Naive thymus-derived CD4-positive, alpha-beta T cell (primary cell): ENCODE measurements around the gene E2F3. TPM values are rescaled to one million over a fixed set of nuclear protein-coding genes. Genes with fewer than 3 reads are reported as not detected.

Source experiments
- ATAC-seq: fragments of 150-1000 bp; cut with Tn5 transposase; 2 replicates; pipeline ENCODE4 v1.10.0; 2021; ENCODE audit warnings: mild to moderate bottlenecking, moderate library complexity
- CTCF ChIA-PET: fragments of 350-600 bp; sonication (Branson Sonifier 250); formaldehyde crosslinking; loops from one replicate; lab custom pipeline; 2021; ENCODE audit warnings: antibody characterized with exemption; lab: Charles Lee
- POLR2A ChIA-PET: fragments of 350-600 bp; sonication (Branson Sonifier 250); formaldehyde crosslinking; loops from one replicate; lab custom pipeline; 2021; ENCODE audit warnings: antibody characterized with exemption, inconsistent platforms; lab: Charles Lee
- DNase-seq, 9 donors: peaks; one replicate each; pipeline versions ENCODE4 v3.0.0 to v3.0.0-alpha.2; 2020 to 2022; ENCODE audit warnings: mixed read lengths in 1 of 9
- H3K27ac ChIP-seq: one replicate; pipeline ENCODE4 v1.7.0; 2013; ENCODE audit warnings: mild to moderate bottlenecking, low read depth, low read length, moderate library complexity
- H3K27me3 ChIP-seq, 2 donors: one replicate each; pipeline ENCODE4 v1.7.0; 2013; ENCODE audit warnings: low read length in 2 of 2, mild to moderate bottlenecking in 2 of 2, moderate library complexity in 2 of 2; ENCODE audit not compliant: control insufficient read depth in 2 of 2, insufficient read depth in 2 of 2
- H3K36me3 ChIP-seq, 3 experiments: 1 replicate in 2 of 3; 2 replicates in 1 of 3; pipeline ENCODE4 v1.7.0; 2013; ENCODE audit warnings: low read length in 3 of 3, mild to moderate bottlenecking in 3 of 3, moderate library complexity in 1 of 3; ENCODE audit not compliant: insufficient read depth in 3 of 3, control insufficient read depth in 2 of 3
- H3K4me1 ChIP-seq, 2 donors: one replicate each; pipeline ENCODE4 v1.7.0; 2013; ENCODE audit warnings: low read length in 2 of 2, mild to moderate bottlenecking in 2 of 2, moderate library complexity in 1 of 2; ENCODE audit not compliant: control insufficient read depth in 2 of 2, insufficient read depth in 2 of 2
- H3K4me3 ChIP-seq: 2 replicates; pipeline ENCODE4 v1.7.0; 2013; ENCODE audit warnings: mild to moderate bottlenecking, low read length
- H3K9me3 ChIP-seq, 3 experiments: 1 replicate in 2 of 3; 2 replicates in 1 of 3; pipeline ENCODE4 v1.7.0; 2013; ENCODE audit warnings: low read length in 3 of 3; ENCODE audit not compliant: control insufficient read depth in 2 of 3
- H3K27ac Mint-ChIP-seq, 9 donors: one replicate each; pipeline ENCODE4 v1.8.0; 2020 to 2022; ENCODE audit warnings: mixed read lengths in 9 of 9, mild to moderate bottlenecking in 8 of 9, moderate library complexity in 5 of 9, inconsistent platforms in 2 of 9
- H3K27me3 Mint-ChIP-seq, 5 donors: one replicate each; pipeline ENCODE4 v1.8.0; 2021 to 2022; ENCODE audit warnings: mixed read lengths in 5 of 5, mild to moderate bottlenecking in 1 of 5
- H3K36me3 Mint-ChIP-seq, 5 donors: one replicate each; pipeline ENCODE4 v1.8.0; 2020 to 2022; ENCODE audit warnings: mixed read lengths in 5 of 5, mild to moderate bottlenecking in 3 of 5, inconsistent platforms in 1 of 5
- H3K4me1 Mint-ChIP-seq, 7 donors: one replicate each; pipeline ENCODE4 v1.8.0; 2020 to 2022; ENCODE audit warnings: mixed read lengths in 7 of 7, mild to moderate bottlenecking in 3 of 7, inconsistent platforms in 1 of 7
- H3K4me3 Mint-ChIP-seq, 10 donors: one replicate each; pipeline ENCODE4 v1.8.0; 2020 to 2022; ENCODE audit warnings: mild to moderate bottlenecking in 10 of 10, mixed read lengths in 10 of 10, moderate library complexity in 6 of 10, inconsistent platforms in 2 of 10
- H3K9me3 Mint-ChIP-seq, 11 donors: one replicate each; pipeline ENCODE4 v1.8.0; 2020 to 2022; ENCODE audit warnings: mixed read lengths in 11 of 11, mild to moderate bottlenecking in 4 of 11, inconsistent platforms in 1 of 11, moderate library complexity in 1 of 11
- intact Hi-C, 2 donors: fragments of 100-400 bp; cut with micrococcal nuclease; formaldehyde crosslinking; loops; one replicate each; pipeline ENCODE4 v1.15.1; 2023
- polyA plus RNA-seq, 2 donors: library from polyadenylated mRNA; unstranded; fragments of 300-500 nt; fragmentation: Illumina TruSeq; gene quantifications; one replicate each; pipeline ENCODE4 v1.2.3, GENCODE V29; 2021
- total RNA-seq, 6 experiments: library from RNA in 5 of 6; stranded (reverse) in 5 of 6; gene quantifications; 1 replicate in 5 of 6; 2 replicates in 1 of 6; pipeline ENCODE4 v1.2.3 and lab custom pipeline; 2021 to 2026

The E2F3 gene
- total and polyA plus RNA-seq, 7 experiments from 2014 or later, result 3.0 to 39.2 (median 10.6) TPM

DNA sequence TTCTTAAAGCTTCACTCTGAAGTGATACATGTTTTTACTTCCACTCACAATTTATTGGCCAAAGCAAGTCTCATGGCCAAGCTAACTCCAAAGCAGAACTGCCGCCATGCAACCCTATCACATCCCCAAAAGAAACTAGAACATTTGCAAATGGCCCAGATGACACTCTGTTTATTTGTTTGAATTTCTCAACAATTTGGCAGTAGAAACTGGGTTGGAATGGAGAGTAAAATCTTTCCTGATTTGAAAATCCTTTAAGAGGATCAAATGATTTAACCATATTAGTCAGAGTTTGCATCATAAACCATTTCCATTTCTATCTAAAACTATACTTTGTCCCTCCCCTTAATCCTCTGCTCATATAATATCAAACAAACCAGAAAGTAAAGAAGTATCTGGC lies 39.1 kb upstream of the E2F3 start:
- peaks cover 0 to 6% (median 0%) of the 10 kb centered on the region in 5 donors for H3K27me3 Mint-ChIP-seq
- intact Hi-C loops, result no loop called here
- H3K9me3 Mint-ChIP-seq, result peaks cover 0 to 18% (median 2%) of the 10 kb centered on the region in 11 donors
- no peak for DNase-seq
- no peaks in the 10 kb centered on the region for H3K27me3 ChIP-seq
- H3K27ac ChIP-seq, result no peak overlapping the region
- no peaks in the 10 kb centered on the region for H3K36me3 ChIP-seq
- CTCF ChIA-PET, result no interaction called here
- H3K4me1 ChIP-seq, result peaks cover 26% of the 10 kb centered on the region in 2 donors
- H3K27ac Mint-ChIP-seq, result peak overlapping the region in 6 of 9 donors; percentile 2 to 70 (median 53)
- peaks cover 26 to 47% (median 34%) of the 10 kb centered on the region in 7 donors for H3K4me1 Mint-ChIP-seq
- POLR2A ChIA-PET, result interaction anchor here (0.7 to 1.6 kb wide), 8 partner anchors 11 to 166 kb away, joined by 3 to 7 read pairs (median 4); no protein-coding TSS in a partner anchor
- H3K9me3 ChIP-seq, result no peaks in the 10 kb centered on the region
- peaks cover 3 to 30% (median 3%) of the 10 kb centered on the region in 5 donors for H3K36me3 Mint-ChIP-seq
- peak overlapping the region in 1 of 10 donors; percentile 41 for H3K4me3 Mint-ChIP-seq
- no peak overlapping the region for H3K4me3 ChIP-seq
- no peak for ATAC-seq

DNA sequence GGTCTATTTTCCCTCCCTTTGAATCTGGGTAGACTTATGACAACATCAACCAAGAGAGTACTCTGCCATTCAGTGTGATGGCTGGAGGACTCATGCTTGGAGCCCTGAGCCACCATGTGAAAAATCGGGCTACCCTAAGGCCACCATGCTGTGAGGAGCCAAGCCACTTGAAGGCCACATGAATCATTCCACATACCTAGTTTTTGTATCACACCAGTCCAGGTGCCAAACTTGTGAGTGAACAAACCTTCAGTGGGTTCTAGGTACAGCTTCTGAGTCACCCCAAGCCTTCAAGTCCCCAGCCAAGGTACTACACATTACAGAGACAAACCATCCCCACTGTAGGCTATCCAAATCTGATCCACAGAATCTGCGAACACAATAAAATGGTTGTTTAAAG lies 37.4 kb upstream of the E2F3 start:
- intact Hi-C loops, result no loop called here
- ChIA-PET POLR2A (interaction anchor here (4.0 to 4.7 kb wide), 4 partner anchors 15 to 45 kb away, joined by 16 to 202 read pairs (median 60); no protein-coding TSS in a partner anchor), CTCF (interaction anchor here (1.9 to 2.8 kb wide), 2 partner anchors 12 to 44 kb away, joined by 6 to 26 read pairs; no protein-coding TSS in a partner anchor)
- Histone ChIP-seq H3K4me1 (peaks cover 40 to 41% of the 10 kb centered on the region in 2 donors), H3K36me3 (no peaks in the 10 kb centered on the region), H3K27me3 (no peaks in the 10 kb centered on the region), H3K4me3 (no peak overlapping the region), H3K27ac (no peak overlapping the region), H3K9me3 (no peaks in the 10 kb centered on the region)
- ATAC-seq (no peak), DNase-seq (no peak)
- peaks cover 0 to 29% (median 3%) of the 10 kb centered on the region in 5 donors for H3K36me3 Mint-ChIP-seq
- no peak overlapping the region for H3K4me3 Mint-ChIP-seq
- peaks cover 36 to 58% (median 50%) of the 10 kb centered on the region in 7 donors for H3K4me1 Mint-ChIP-seq
- peaks cover 0 to 4% (median 0%) of the 10 kb centered on the region in 5 donors for H3K27me3 Mint-ChIP-seq
- H3K9me3 Mint-ChIP-seq, result peaks cover 0 to 18% (median 2%) of the 10 kb centered on the region in 11 donors
- H3K27ac Mint-ChIP-seq, result peak overlapping the region in 8 of 9 donors; percentile 4 to 99 (median 85)

DNA sequence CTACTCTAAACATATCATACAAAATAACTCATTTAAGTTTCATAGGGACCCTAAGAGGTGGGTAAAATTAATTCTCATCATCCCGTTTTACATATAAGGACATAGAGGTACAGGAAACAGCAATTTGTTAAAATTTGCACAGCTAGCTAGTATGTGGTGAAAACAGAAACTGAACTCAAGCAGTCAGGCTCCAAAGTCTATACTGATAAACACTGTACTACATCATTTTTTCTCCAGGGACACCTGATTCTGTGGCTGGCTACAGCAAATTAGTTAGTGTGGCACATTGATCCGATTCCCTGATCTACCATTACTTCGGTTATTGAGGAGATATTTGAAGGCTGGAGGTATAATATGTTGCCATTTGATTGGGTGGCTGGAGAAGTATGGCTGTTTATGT lies 36.2 kb upstream of the E2F3 start:
- POLR2A ChIA-PET, result interaction anchor here (0.6 to 6.7 kb wide), 20 partner anchors 9 to 811 kb away, joined by 3 to 202 read pairs (median 11); partner anchors contain the start of gene E2F3
- peaks cover 0 to 35% (median 3%) of the 10 kb centered on the region in 5 donors for H3K36me3 Mint-ChIP-seq
- peak; percentile 52 for ATAC-seq
- H3K36me3 ChIP-seq, result no peaks in the 10 kb centered on the region
- H3K4me1 Mint-ChIP-seq, result peaks cover 43 to 69% (median 60%) of the 10 kb centered on the region in 7 donors
- H3K9me3 Mint-ChIP-seq, result peaks cover 0 to 18% (median 4%) of the 10 kb centered on the region in 11 donors
- no peak overlapping the region for H3K4me3 ChIP-seq
- CTCF ChIA-PET, result interaction anchor here (0.6 to 2.8 kb wide), 15 partner anchors 12 to 163 kb away, joined by 3 to 26 read pairs (median 5); no protein-coding TSS in a partner anchor
- H3K27ac Mint-ChIP-seq, result peak overlapping the region; percentile 91 to 99 (median 97)
- H3K9me3 ChIP-seq, result no peaks in the 10 kb centered on the region
- H3K4me1 ChIP-seq, result peaks cover 51% of the 10 kb centered on the region in 2 donors
- peak overlapping the region in 9 of 10 donors; percentile 51 to 92 (median 82) for H3K4me3 Mint-ChIP-seq
- H3K27ac ChIP-seq, result peak overlapping the region; percentile 65
- no peaks in the 10 kb centered on the region for H3K27me3 ChIP-seq
- intact Hi-C loops, result loop anchor here in 1 of 2 donors (1.0 kb wide), 2 partner anchors 29 to 45 kb away; no protein-coding TSS in a partner anchor
- DNase-seq, result peak in 4 of 9 donors; percentile 15 to 27 (median 18)
- H3K27me3 Mint-ChIP-seq, result no peaks in the 10 kb centered on the region

DNA sequence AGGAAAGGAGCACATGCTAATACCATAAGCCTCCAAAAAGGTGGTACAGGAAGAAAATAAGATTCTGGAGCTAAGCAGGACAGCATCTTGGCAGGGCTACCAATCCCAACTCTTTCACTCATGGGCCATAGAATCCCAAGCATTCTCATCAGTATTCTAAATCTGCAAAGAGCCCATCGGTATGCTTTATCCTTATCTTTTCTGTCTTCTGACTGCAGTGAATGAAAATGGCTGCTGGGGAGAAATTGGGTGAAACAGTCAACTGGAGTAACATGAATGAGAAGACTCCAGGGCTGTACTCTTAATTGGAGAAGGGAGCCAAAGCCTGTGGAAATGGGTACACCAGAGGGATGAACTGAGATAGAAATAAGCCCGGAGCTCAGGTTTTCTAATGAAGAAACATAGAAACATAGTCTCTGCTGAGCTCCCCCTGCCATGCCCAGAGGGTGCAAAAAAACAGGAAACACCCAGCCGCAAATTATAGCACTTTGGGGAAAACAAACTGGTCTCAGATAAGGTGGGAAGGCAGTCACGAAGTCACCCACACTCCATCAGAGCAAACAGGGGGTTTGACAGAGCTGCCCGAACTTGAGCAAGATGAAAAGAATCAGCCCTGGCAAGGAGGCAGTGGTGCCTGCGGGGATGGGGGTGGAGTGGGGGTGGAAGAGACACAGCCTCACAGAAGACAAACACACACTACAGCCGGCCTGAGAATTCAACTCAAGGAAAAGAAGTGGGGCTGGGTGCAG lies 35.4 kb upstream of the E2F3 start:
- H3K9me3 Mint-ChIP-seq, result peaks cover 0 to 17% (median 3%) of the 10 kb centered on the region in 11 donors

DNA sequence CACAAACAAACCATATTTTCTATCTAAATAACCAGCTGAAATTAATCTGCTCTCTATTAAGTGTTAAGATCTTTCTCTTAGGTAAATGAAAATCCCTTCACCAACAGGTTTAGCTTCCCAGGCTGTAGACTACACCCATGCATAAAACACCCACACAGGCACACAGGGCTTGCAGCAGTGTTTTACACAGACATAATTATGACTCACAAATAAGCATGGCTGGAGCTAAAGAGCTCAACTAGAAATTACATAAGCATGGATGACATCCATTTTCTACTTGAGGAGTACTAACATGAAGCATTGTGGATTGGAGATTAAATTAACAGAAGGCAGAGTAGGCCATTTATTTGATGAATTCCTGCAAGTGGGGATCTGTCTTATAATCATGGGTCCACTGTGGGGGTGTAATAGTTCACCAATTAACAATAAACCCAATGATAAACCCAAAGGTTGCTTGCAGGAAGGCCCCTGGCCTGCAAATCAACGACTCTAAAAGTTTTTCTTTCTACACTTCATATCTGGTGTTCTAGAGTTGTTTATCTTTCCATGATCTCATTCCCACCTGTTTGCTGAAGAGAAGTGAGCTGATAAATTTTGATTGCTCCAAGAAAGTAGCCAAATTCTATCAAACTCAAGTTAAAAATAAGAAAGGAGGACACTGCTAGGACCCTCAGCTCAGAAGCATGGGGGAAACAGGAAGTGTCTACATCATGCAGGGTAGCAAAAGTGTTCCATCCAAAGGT lies 33.8 kb upstream of the E2F3 start:
- Histone ChIP-seq H3K4me3 (no peak overlapping the region), H3K27ac (peak overlapping the region; percentile 65), H3K4me1 (peaks cover 55 to 56% of the 10 kb centered on the region in 2 donors), H3K9me3 (no peaks in the 10 kb centered on the region), H3K36me3 (no peaks in the 10 kb centered on the region), H3K27me3 (no peaks in the 10 kb centered on the region)
- POLR2A ChIA-PET, result interaction anchor here (1.1 to 6.7 kb wide), 14 partner anchors 8 to 50 kb away, joined by 3 to 202 read pairs (median 26); partner anchors contain the start of gene E2F3
- intact Hi-C loops, result no loop called here
- Mint-ChIP-seq H3K4me3 (peak overlapping the region; percentile 29 to 92 (median 82)), H3K36me3 (peaks cover 0 to 44% (median 3%) of the 10 kb centered on the region in 5 donors), H3K9me3 (peaks cover 0 to 21% (median 2%) of the 10 kb centered on the region in 11 donors), H3K27ac (peak overlapping the region; percentile 91 to 99 (median 97)), H3K4me1 (peaks cover 48 to 73% (median 68%) of the 10 kb centered on the region in 7 donors), H3K27me3 (no peaks in the 10 kb centered on the region)
- peak in 1 of 9 donors; percentile 28 for DNase-seq
- no peak for ATAC-seq
- CTCF ChIA-PET, result interaction anchor here (0.8 to 2.3 kb wide), 8 partner anchors 11 to 49 kb away, joined by 3 to 8 read pairs (median 4); no protein-coding TSS in a partner anchor

More for the DNA sequence above, 35.4 kb upstream of the E2F3 start:
- Histone ChIP-seq H3K27ac (peak overlapping the region; percentile 65), H3K4me3 (peak overlapping the region; percentile 15), H3K9me3 (no peaks in the 10 kb centered on the region), H3K36me3 (no peaks in the 10 kb centered on the region), H3K4me1 (peaks cover 55 to 56% of the 10 kb centered on the region in 2 donors), H3K27me3 (no peaks in the 10 kb centered on the region)
- POLR2A ChIA-PET, result interaction anchor here (0.6 to 6.7 kb wide), 31 partner anchors 9 to 168 kb away, joined by 3 to 202 read pairs (median 6); partner anchors contain the start of genes CDKAL1 and E2F3
- ATAC-seq (peak; percentile 82), DNase-seq (peak in 8 of 9 donors; percentile 25 to 79 (median 66))
- peak overlapping the region; percentile 91 to 99 (median 97) for H3K27ac Mint-ChIP-seq
- no peaks in the 10 kb centered on the region for H3K27me3 Mint-ChIP-seq
- peak overlapping the region; percentile 79 to 92 (median 84) for H3K4me3 Mint-ChIP-seq
- peaks cover 0 to 37% (median 6%) of the 10 kb centered on the region in 5 donors for H3K36me3 Mint-ChIP-seq
- intact Hi-C loops, result loop anchor here (1.0 kb wide), 7 partner anchors 8 to 162 kb away; partner anchors contain the start of gene E2F3 (in 2 of the 2)
- peaks cover 48 to 73% (median 65%) of the 10 kb centered on the region in 7 donors for H3K4me1 Mint-ChIP-seq
- CTCF ChIA-PET, result interaction anchor here (0.6 to 2.8 kb wide), 17 partner anchors 13 to 162 kb away, joined by 3 to 26 read pairs (median 5); no protein-coding TSS in a partner anchor
